Posterior cingulate gyrus (tissue), 11 donors: Measurements from ENCODE around the gene NUBP2.
"Not testable (repeated sequence)": the region's sequence is repeated elsewhere in the genome, so short reads cannot be mapped to it uniquely, and the experiment has no call there.

Experiments
- DNase-seq, 10 donors: peaks; one replicate each; pipeline versions ENCODE4 v3.0.0 to v3.0.0-alpha.2; 2020 to 2021; ENCODE audit warnings: mixed read lengths in 3 of 10
- intact Hi-C: fragments of 100-400 bp; cut with DNase I; formaldehyde crosslinking; loops from one replicate; pipeline ENCODE4 v1.15.1; 2023

Gene NUBP2

DNA sequence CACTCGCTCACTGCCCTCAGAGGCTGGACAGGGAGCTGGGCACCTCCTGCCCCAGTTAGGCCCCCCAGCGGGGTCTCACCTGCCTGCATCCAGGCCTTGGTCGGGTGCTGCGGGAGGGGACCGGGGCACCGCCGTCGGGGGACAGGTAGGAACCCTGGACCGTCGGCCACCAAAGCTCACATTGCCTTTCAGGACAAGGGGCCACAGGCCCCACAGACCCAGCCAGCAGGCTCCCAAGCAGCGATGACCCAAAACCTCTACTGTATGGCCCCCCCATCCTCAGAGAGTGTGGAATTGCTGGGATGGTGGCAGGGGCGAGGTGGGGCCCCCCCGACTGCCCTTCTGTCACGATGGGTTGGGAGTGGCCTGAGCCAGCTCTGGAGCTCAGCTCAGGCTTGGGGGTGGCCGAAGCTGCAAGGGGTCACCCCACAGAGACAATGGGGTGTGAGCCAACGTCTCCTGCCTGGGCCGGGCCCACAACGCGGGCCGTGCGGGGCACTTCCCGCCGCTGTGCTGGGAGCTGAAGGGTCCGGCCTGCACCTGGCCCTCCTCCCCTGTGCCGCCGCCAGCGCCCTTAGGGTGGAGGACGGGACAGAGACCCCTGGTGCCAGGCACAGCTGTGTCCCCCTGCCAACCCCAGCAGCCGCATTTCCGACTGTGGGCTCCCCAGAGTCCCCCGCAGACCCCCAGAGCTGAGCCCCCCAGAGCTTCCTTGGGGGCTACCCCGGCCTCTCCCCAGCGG is 10.2 kb downstream of the NUBP2 start:
- DNase-seq: peak in 4 of 10 donors; percentile 22 to 79 (median 64)
- intact Hi-C loops: no loop called here

DNA sequence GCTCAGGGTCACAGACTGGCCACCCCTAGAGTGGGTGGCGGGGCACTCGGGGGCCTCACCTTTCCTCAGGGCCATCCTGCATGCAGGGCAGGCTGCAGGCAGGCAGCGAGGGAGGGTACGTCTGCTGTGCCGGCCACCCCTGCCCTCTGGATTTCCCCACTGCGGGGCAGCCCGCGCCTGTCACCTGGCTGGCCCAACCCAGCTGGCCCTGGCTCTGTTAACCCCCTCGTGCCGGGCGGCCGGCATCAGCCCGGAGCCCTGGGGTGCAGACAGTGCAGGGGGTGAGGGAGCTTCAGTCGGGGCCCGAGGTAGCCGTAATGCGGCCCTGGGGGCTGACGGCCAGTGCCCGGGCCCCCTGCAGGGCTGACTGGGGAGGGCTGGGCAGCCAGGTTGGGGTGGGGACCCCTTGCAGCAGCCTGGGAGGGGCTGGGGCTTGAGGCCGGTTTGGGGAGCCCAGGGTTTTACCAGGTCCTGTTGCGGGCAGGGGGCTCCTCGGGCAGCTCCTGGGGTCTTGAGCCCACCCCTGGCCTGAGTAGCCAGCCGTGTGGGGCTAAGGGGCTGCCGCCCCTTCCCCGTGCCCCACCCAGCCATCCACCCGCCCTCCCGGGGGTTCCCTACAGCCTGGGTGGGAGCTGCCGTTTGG is 10.9 kb downstream of the NUBP2 start, which contains the start of gene IGFALS:
Gene IGFALS (minus strand): TSS at position 128 of the 643 bp plus-strand sequence. CDS start 53 bp downstream, at position 75.
- intact Hi-C loops: no loop called here
- DNase-seq: peak in 3 of 10 donors; percentile 23 to 82 (median 52)

DNA sequence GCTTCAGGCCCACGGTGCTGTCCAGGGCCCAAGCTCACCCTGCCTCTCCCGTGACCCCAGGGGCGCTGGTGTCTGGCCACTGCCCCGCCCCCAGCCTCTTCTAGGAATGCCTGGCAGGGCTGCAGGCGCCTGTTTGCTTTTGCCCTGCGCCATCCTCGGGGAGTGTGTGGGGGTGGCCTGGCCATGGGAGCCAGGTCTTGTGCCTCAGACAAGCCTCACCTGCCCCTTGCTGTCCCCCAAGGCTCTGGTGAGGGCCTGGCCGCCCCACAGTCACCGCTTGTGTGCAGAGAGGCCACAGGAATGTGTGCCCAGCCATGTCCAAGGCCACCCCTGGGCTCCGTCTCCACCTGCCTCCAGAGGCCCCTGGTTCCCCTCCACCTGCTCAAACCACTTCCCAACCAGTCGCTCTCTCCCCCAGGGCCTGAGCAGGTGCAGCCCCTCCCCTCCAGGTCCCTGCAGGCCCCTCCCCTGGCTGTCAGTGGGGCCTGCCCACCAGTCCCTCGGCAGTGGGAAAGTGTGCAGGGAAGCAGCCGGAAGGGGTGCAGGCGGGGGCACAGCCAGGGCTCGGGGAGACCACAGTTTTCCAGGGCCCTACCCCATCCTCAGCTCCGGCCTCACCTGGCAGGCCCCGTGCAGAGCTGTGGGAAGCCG is 11.6 kb downstream of the NUBP2 start:
- DNase-seq: peak in 2 of 10 donors; percentile 9 to 77
- intact Hi-C loops: no loop called here

DNA sequence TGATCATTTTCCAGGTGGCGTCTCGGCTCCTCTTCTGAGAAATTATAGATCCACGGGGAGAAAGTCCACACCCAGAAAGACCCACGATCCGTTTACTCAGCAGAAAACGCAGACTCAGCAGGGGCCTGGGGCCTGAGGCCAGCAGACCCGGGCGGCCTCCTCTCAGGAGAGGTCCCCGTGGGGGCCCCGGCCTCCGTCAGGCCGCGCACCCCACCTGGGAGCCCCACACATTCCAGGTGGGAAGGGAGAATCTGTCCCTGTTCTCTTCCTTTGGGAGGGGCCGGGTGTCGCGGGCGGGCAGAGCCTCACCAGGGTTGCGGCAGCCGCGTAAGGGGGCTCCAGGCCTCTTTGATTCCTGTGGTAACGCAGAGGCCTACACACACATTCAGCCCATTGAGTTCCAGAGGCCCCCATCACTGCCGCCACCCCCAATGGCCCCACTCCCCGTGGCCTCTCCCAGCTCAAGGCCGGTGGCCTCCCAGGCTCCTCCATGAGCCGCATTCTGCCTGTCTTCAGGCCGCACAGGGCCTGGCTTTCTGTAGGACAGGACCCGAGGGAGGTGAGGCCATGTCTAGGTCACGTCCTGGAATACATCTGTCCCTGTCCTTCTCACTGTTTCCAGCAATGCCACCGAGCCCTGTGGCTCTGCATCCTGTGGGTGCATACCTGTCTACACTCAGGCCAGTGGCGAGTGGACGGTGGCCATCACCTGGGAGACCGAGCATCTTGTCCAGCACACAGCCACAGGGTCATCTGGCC is 12.3 kb downstream of the NUBP2 start:
- intact Hi-C loops: no loop called here
- DNase-seq: peak in 2 of 10 donors; percentile 9 to 68

DNA sequence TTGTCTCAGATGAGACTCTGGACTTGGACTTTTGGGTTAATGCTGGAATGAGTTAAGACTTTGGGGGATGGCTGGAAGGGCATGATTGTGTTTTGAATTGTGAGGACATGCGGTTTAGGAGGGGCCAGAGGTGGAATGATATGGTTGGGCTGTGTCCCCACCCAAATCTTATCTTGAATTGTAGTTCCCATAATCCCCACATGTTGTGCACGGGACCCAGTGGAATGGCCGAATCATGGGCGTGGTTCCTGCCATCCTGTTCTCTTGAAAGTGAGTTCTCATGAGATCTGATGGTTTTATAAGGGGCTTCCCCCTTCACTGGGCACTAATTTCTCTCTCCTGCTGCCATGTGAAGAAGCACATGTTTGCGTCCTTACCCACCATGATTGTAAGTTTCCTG is 16.5 kb downstream of the NUBP2 start:
- intact Hi-C loops, DNase-seq: not testable (repeated sequence)

DNA sequence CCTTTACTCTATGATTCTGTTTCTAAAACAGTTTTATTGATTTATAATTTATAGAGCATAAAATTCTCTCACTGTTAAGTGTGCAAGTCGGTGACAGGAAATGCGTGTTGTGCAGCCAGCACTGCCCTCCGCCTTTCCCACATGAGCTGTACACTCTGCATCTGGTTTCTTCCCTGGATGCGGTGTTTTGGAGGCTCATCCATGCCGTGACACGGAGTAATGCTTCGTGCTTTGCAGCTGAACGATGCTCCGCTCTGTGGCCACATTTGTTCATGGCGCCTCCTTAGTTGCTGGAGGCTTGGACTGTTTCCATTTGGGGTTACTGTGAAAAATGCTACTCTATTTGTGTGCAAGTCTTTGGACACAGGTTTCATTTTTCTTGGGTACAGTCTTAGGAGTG is 17.9 kb downstream of the NUBP2 start:
- DNase-seq: peak in 1 of 10 donors; percentile 68
- intact Hi-C loops: no loop called here

DNA sequence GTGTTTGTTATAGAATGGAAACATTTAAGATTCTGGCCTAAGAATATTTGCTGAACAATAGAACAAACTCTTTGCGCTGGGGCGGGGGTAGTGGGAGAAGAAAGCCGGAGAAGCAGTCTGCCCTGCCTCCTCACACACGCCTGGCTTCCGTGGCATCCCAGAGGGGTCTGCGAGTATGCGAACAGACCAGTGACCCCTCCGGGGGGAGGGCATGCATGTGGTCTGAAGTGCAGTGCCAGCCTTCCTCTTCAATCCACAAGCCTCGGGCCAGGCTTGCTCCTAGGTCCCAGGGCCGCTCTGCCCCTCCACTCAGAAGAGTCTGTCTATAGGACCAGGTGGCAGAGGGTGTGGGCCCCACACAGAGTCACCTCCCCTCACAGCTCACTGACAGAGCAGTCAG is 24.9 kb downstream of the NUBP2 start:
- intact Hi-C loops: no loop called here
- DNase-seq: peak in 2 of 10 donors; percentile 56 to 62

DNA sequence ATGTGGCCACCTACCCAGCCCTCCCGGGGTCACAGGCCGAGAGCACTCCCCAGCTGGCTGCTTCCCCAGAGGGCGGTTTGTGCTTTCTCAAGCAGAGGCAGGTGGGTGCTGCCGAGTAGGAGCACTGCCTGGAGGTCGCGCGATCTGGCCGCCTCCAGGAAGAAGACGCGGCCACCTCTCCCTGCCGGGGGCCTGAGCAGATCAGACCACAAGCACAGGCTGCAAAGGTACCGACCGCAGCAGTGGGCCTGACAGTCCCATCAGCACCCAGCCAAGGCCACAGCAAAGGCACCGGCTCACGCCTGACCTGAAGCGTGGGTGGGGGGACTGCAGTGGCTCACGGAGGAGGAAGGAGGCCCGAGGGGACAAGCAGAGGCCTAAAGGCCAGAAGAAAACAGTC is 25.9 kb downstream of the NUBP2 start:
- intact Hi-C loops: no loop called here
- peak in 2 of 10 donors; percentile 54 to 59 for DNase-seq

DNA sequence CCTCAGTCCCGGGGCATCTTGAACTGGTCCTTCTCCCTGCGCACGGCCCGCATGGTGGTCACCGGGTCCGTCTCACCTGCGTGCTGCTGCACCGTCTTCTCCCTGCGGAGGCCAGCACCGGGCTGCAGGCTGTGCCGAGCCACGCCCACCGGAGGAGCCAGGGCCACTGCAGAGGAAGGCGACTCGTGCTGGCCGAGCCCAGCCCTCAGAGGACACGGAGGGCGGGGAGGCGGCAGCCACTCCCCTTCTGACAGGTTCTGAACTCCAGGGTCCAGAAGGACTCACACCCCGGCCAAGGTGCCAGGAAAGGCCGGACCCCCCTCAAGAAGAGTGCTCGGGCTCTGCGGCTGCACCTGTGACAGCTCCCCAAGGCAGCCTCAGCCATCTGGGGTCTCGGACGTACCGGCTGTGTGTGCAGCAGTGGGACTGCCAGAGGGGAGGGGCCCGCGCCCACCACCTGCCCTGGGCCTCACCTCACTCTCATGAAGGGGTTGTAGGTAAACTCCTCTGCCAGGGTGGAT is 26.6 kb downstream of the NUBP2 start:
- DNase-seq: peak in 2 of 10 donors; percentile 81 to 82
- intact Hi-C loops: no loop called here

DNA sequence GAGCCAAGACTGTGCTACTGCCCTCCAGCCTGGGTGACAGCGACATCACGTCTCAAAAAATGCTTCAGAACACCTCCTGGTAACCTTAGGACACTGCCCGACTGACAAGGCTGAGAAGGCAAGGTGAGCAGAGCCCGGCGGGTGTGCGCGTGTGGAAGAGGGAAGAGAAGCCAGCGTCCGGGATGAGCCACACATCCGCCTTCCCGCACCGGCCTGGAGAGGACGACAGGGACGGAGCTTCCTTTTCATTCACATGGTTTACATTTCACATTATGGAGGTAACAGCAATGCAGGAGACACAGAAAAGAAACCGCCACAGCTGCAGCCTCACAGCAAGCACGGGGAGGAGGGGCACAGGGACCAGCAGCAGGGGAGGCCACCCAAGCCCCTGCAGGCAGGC is 27.3 kb downstream of the NUBP2 start:
- peak in 2 of 10 donors; percentile 49 to 58 for DNase-seq
- intact Hi-C loops: no loop called here

DNA sequence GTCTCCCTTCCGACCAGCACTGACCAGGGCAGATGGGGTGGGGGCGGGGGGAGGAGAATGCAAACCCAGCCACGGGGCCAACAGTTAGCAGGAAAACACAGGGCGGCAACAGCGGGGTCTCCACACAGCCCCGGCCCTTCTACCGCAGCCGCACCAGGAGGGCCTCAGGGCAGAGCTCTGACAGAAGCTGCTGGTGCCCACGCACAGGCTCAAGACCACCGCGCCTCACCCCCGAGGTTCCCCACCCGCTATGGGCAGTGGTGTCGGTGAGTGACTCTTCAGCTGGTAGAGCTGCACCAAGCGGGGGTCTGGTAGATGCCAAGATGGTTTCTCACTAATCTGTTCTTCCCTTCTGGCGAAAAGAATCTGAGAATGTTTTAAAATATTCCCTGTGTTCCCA is 27.8 kb downstream of the NUBP2 start:
- peak in 1 of 10 donors; percentile 79 for DNase-seq
- intact Hi-C loops: no loop called here

DNA sequence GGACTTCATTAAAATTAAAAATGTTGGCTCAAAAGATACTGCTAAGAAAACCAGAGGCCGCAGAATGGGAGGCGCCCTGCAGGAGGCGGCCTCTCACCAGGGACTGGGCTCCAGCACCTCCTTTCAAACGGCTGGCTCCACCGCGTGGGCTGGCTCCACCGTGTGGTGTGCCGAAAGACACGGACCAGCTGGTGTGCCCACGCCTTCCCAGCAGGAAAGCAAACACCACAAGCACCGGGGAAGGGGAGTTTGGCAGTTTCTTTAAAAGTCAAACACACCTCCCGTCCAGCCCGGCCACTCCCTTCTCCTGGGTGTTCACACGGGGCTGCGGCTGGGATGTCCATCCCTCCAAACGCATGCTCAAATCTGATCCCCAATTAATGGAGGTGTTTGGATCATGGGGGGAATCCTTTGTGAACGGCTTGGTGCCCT is 30.0 kb downstream of the NUBP2 start:
- intact Hi-C loops: no loop called here
- DNase-seq: peak; percentile 34 to 96 (median 79)

DNA sequence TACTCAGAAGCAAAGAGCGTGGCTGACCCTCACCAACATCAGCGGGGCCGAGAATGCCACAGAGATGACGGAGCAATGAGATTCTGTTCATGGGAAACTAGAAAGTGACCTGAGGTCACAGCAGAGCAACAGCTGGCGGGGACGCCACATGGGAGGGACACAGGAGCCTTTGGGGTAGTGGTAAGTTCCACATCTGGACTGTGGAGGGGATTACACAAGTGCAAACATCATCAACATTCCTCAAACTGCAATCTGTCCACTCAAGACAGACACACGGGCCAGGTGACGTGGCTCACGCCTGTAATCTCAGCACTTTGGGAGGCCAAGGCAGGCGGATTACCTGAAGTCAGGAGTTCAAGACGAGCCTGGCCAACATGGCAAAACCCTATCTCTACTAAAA is 32.7 kb downstream of the NUBP2 start:
- no peak for DNase-seq
- intact Hi-C loops: no loop called here

DNA sequence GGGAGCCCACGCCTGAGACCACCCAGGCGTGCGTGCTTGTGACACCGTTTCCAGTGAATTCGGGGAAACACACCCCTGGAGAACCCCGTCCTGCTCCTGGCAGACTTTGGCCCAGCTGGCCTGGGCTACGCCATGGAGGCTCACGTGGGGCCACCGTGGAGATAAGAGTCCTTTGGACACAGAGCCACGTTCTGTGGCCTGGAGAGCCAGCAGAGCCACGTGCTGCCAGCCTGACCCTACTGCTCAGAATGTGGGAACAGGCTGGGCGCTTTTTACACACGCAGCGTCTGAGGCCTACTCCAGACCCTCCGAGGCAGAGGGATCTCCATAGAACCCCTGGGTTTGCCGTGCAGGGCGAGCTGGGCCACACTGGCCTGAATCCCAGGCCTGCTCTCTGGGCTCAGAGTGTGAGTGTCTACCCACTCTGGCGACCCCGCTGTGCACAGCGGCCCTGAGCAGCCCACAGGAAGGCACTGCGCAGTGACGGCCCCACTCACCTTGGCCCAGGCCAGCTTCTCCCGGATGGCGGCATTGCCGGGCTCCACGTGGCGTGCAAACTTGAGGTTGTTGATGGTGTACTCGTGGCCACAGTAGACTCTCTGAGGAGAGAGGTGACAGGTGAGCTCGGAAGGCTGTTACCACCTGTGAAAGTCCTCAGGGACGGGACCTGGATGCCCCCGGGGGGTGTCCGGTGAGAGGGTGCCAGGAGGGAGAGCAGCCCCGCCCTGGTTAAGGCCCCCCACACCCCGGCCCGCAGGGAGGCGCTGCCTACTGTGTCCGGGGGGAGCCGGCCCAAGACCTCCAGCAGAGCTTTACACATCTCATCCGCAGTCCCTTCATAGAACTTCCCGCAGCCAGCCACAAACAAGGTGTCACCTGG is 33.9 kb downstream of the NUBP2 start:
- intact Hi-C loops: no loop called here
- DNase-seq: peak in 1 of 10 donors; percentile 74

DNA sequence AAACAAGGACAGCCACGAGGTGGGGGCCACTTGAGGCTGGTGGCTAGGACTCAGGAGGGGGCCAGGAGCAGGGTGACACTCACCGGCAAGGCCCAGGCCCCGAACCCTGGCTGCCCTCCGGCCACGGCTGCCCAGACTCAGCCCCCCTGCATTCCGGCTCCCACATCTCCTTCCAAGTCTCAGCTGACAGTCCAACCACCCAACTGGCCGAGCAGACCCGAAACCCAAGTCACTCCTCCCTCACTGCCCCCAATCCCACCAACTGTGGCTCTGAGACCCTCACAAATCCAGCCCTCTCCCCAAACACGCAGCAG is 34.5 kb downstream of the NUBP2 start:
- DNase-seq: no peak
- intact Hi-C loops: no loop called here

DNA sequence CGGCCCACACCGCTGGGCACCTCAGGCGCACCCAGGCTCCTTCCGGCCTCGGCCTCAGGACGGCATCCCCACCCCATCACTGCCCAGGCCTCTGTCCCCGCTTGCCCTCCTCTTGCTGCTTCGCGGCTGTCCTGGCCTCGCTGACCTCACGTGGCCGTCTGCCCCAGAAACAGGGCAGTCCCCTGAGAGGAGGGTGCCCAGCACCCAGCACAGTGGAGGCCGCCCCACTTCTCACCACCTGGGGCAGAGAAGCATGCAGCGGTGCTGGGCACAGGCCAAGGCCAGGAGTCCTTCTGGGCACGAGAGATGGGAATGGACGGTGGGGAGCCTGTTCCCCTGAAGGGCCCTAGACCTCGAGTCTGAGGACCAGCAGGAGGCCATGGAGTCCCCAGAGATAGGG is 35.0 kb downstream of the NUBP2 start:
- intact Hi-C loops: no loop called here
- peak in 1 of 10 donors; percentile 76 for DNase-seq

DNA sequence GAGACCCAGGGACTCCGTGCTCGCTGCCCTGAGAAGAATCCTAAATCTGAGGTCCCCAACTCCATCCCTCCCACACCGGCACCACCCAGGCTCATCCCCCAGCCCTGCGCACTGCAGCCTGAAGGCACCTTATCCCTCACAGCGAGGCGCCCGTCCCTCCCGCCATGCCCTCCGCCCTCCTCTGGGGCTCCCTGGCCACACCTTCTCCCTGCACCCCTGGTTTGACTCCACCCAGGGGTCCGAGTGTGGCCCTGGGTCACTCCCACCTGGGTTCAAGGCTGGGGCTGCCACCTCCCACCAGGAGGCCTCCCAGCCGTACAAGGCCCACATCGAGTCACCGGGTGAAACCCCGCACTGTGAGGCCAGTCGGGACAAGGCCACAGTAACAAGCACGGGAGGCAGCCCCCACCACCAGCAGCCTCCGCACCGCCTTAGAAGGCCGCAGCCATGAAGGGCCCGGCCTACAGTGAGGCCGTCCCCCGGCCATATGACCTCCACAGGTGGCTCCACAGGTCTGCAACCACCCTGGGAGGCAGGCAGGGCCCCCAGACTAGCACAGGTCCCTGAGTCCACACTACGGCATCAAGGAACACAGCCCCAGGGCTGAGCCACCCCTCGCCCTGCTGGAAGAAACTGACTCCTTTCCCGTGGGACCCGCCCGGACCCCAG is 35.6 kb downstream of the NUBP2 start:
- intact Hi-C loops: no loop called here
- no peak for DNase-seq

DNA sequence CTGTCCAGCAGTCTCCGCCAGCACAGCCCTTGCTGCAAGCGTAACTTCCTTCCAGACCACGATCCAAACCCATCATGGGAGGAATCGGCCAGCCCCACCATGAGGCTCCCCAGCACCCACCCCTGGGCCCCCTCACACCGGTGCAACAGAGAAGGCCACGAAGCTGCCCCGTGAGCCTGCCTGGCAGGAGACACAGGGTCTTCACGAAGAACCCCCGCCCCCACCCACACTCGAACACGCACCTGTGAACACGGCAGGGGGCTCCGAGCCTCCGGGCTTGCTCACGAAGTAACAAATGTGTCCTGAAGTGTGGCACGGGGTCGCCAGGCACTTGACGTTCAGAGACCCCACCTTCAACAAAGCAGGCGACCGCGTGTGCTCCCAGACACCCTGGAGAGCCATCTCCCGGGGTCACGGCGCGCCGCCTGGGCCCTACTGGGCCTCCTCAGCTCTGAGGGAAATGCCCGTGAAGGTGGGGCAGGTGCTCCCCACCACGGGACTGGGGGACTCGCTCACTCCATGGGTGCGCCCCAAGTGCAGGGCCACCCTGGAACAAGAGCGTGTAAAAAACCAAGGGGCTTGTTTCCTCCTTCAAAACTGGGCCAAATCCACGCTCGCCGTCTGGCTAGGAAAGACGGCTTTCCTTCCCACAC is 36.2 kb downstream of the NUBP2 start:
- intact Hi-C loops: no loop called here

More for the DNA sequence above, 36.2 kb downstream of the NUBP2 start:
- peak in 1 of 10 donors; percentile 49 for DNase-seq
